GM21526 (cell line): ENCODE measurements around the gene IGBP1.
"Not testable (repeated sequence)": the region's sequence is repeated elsewhere in the genome, so short reads cannot be mapped to it uniquely, and the experiment has no call there.

Source experiments
- ATAC-seq: cut with Tn5 transposase; IDR thresholded peaks from one replicate; pipeline ENCODE4 v1.9.1; 2021; ENCODE audit warnings: moderate library complexity; ENCODE audit not compliant: unreplicated experiment, low FRiP score

IGBP1 gene

GRCh38 chrX:70133303-70134115 is at the start of gene IGBP1:
Gene IGBP1, plus strand, starts transcription at chrX:70133447. Its CDS starts 501 bp downstream, at chrX:70133948.
- ATAC-seq = peak; percentile 87

- ATAC-seq = no peak
Measured at GRCh38 chrX:70084592-70085240, 48.5 kb upstream of the IGBP1 start.

GRCh38 chrX:70087857-70088630 is 45.2 kb upstream of the IGBP1 start:
- no peak for ATAC-seq

GRCh38 chrX:70088751-70089150 is 44.5 kb upstream of the IGBP1 start:
- ATAC-seq = no peak

- ATAC-seq = no peak
Measured at GRCh38 chrX:70089604-70090297, 43.5 kb upstream of the IGBP1 start.

- no peak for ATAC-seq
Measured at GRCh38 chrX:70092247-70092646, 41.0 kb upstream of the IGBP1 start.

GRCh38 chrX:70096052-70096451 is 37.2 kb upstream of the IGBP1 start:
- no peak for ATAC-seq

- ATAC-seq = no peak
Measured at GRCh38 chrX:70105229-70105628, 28.0 kb upstream of the IGBP1 start.

GRCh38 chrX:70111436-70112026 is 21.7 kb upstream of the IGBP1 start:
- not testable (repeated sequence) for ATAC-seq

GRCh38 chrX:70117738-70118137 is 15.5 kb upstream of the IGBP1 start:
- ATAC-seq = no peak

GRCh38 chrX:70123014-70123413 is 10.2 kb upstream of the IGBP1 start:
- ATAC-seq = not testable (repeated sequence)

- no peak for ATAC-seq
Measured at GRCh38 chrX:70124678-70125077, 8.6 kb upstream of the IGBP1 start.

- ATAC-seq = no peak
Measured at GRCh38 chrX:70128071-70128470, 5.2 kb upstream of the IGBP1 start.

GRCh38 chrX:70129816-70130215 is 3.4 kb upstream of the IGBP1 start:
- ATAC-seq = no peak

GRCh38 chrX:70132224-70132623 is 1.0 kb upstream of the IGBP1 start:
- ATAC-seq = no peak

GRCh38 chrX:70132877-70133302 is 357 bp upstream of the IGBP1 start:
- no peak for ATAC-seq

- ATAC-seq = peak; percentile 16
Measured at GRCh38 chrX:70134116-70134477, 850 bp downstream of the IGBP1 start.

- no peak for ATAC-seq
Measured at GRCh38 chrX:70138622-70139021, 5.4 kb downstream of the IGBP1 start.

GRCh38 chrX:70139736-70140135 is 6.5 kb downstream of the IGBP1 start:
- no peak for ATAC-seq

GRCh38 chrX:70141373-70141772 is 8.1 kb downstream of the IGBP1 start:
- no peak for ATAC-seq
